Bronchial epithelial cell (primary cell): ENCODE results near the gene CCDC200. TPM values are rescaled to one million over a fixed set of nuclear protein-coding genes. Genes with fewer than 3 reads are reported as not detected.
A peak's percentile ranks its signal among the peaks of the same experiment; 100 is the strongest.

ENCODE experiments used
- DNase-seq: peaks from one replicate; pipeline ENCODE4 v3.0.0-alpha.2; 2010; ENCODE audit warnings: low read depth
- FAIRE-seq: peaks from 2 replicates; lab custom pipeline; 2011; peaks lifted over from hg19 to GRCh38; lab: Jason Lieb, UNC
- H3K27me3 ChIP-seq: 2 replicates; pipeline ENCODE4 v1.5.1; 2011; ENCODE audit warnings: low read length; ENCODE audit not compliant: control insufficient read depth, insufficient read depth
- H3K36me3 ChIP-seq: 2 replicates; pipeline ENCODE4 v1.5.1; 2011; ENCODE audit warnings: low read length; ENCODE audit not compliant: control insufficient read depth, insufficient read depth
- H3K4me3 ChIP-seq: 2 replicates; pipeline ENCODE4 v1.5.1; 2011; ENCODE audit warnings: mild to moderate bottlenecking, low read depth, low read length, control low read depth
- CTCF ChIP-seq: IDR thresholded peaks from 2 replicates; pipeline ENCODE4 v1.5.1; 2011; ENCODE audit warnings: mild to moderate bottlenecking, moderate library complexity, low read length, control low read depth, inconsistent platforms; ENCODE audit not compliant: insufficient read depth, severe bottlenecking
- total RNA-seq: library from RNA; depleted of rRNA; stranded (reverse); fragments of >200 nt; gene quantifications from 2 replicates; pipeline ENCODE4 v1.2.1, GENCODE V29; 2014

The CCDC200 gene
- total RNA-seq, 1 donor from 2014 or later = not detected

GRCh38 chr17:43171586-43172487 lies 56.6 kb downstream of the CCDC200 start:
- no peak for FAIRE-seq
- H3K27me3 ChIP-seq = no peaks in the 10 kb centered on the region
- TF ChIP-seq CTCF = peak; percentile 20

More at GRCh38 chr17:43171586-43172487, 56.6 kb downstream of the CCDC200 start:
- DNase-seq = peak; percentile 93
- Histone ChIP-seq H3K36me3 (peaks cover 1% of the 10 kb centered on the region), H3K4me3 (peak overlapping the region; percentile 69)

Other genes with a start within 250 kb of the CCDC200 start
- gene PTGES3L, start 248.5 kb downstream of the CCDC200 start, total RNA-seq = under 0.01 and 0.13 TPM in 2 replicates
- gene RUNDC1, start 248.1 kb downstream of the CCDC200 start, total RNA-seq = 10.3 and 11.8 TPM in 2 replicates
- 1,341 and 1,431 TPM in 2 replicates for gene RPL27, start 230.2 kb downstream of the CCDC200 start, total RNA-seq
- 0.79 and 2.4 TPM in 2 replicates for gene IFI35, start 221.8 kb downstream of the CCDC200 start, total RNA-seq
- 88.7 and 101 TPM in 2 replicates for gene VAT1, start 206.2 kb downstream of the CCDC200 start, total RNA-seq
- gene RND2, start 203.4 kb downstream of the CCDC200 start, total RNA-seq = under 0.01 and 0.38 TPM in 2 replicates
- gene BRCA1, start 103.3 kb downstream of the CCDC200 start, total RNA-seq = 3.4 and 4.1 TPM in 2 replicates
- gene NBR1, start 57.4 kb downstream of the CCDC200 start, total RNA-seq = 51.9 and 74.5 TPM in 2 replicates
- 0.26 and 0.38 TPM in 2 replicates for gene TMEM106A, start 16.7 kb downstream of the CCDC200 start, total RNA-seq
- not detected in 2 replicates for gene RNU2-1, start 5.4 kb upstream of the CCDC200 start, total RNA-seq
- gene ARL4D, start 170.4 kb upstream of the CCDC200 start, total RNA-seq = 71.1 and 90.3 TPM in 2 replicates